Endothelial cell of umbilical vein (primary cell): ENCODE measurements around the gene IL17REL. TPM values are rescaled to one million over a fixed set of nuclear protein-coding genes. Genes with fewer than 3 reads are reported as not detected.

Source experiments
- BruUV-seq: library from RNA; stranded (reverse); fragments of 400-500 nt; replicated peaks from 2 replicates; lab custom pipeline; 2021; lab: Mats Ljungman, UMichigan
- CTCF ChIA-PET: fragments of 300-600, 350-600 bp; sonication (Branson Sonifier 250); formaldehyde crosslinking; loops from one replicate; lab custom pipeline; 2021; ENCODE audit warnings: antibody characterized with exemption, inconsistent platforms; lab: Charles Lee
- POLR2A ChIA-PET: fragments of 300-600, 350-600 bp; sonication (Branson Sonifier 250); formaldehyde crosslinking; loops from one replicate; lab custom pipeline; 2021; ENCODE audit warnings: antibody characterized with exemption, inconsistent platforms; lab: Charles Lee
- DNase-seq: peaks from one replicate; pipeline ENCODE4 v3.0.0-alpha.2; 2011; ENCODE audit warnings: low read depth, low spot score
- FAIRE-seq: peaks from 2 replicates; lab custom pipeline; 2011; peaks lifted over from hg19 to GRCh38; lab: Jason Lieb, UNC
- H2AFZ ChIP-seq: 2 replicates; pipeline ENCODE4 v1.6.0; 2012; ENCODE audit warnings: low read depth, low read length, control low read depth, inconsistent platforms
- H3K27ac ChIP-seq: 2 replicates; pipeline ENCODE4 v1.5.1; 2011; ENCODE audit warnings: low read depth, mild to moderate bottlenecking, control low read depth, low read length, moderate library complexity; ENCODE audit not compliant: insufficient read depth
- H3K27me3 ChIP-seq, 2 experiments: 2 replicates each; pipeline versions ENCODE4 v1.6.0 to v1.6.1; 2011; ENCODE audit warnings: low read length in 2 of 2, mixed read lengths in 1 of 2; ENCODE audit not compliant: control insufficient read depth in 2 of 2, insufficient read depth in 2 of 2
- H3K36me3 ChIP-seq, 2 experiments: 2 replicates in 1 of 2; 3 replicates in 1 of 2; pipeline ENCODE4 v1.5.1; 2011; ENCODE audit warnings: low read length in 2 of 2, mild to moderate bottlenecking in 1 of 2, moderate library complexity in 1 of 2; ENCODE audit not compliant: control insufficient read depth in 2 of 2, insufficient read depth in 2 of 2; ENCODE audit errors: extremely low read depth in 1 of 2
- H3K4me1 ChIP-seq: 3 replicates; pipeline ENCODE4 v1.5.1; 2011; ENCODE audit warnings: mild to moderate bottlenecking, low read length; ENCODE audit not compliant: control insufficient read depth, insufficient read depth; ENCODE audit errors: extremely low read depth
- H3K4me2 ChIP-seq: 2 replicates; pipeline ENCODE4 v1.6.1; 2011; ENCODE audit warnings: low read length, control low read depth, mixed read lengths; ENCODE audit not compliant: insufficient read depth
- H3K4me3 ChIP-seq, 3 experiments: fragments of 200-600 bp in 1 of 3; sonication (generic), shearing (Covaris generic) in 1 of 3; replicated peaks in 1 of 3; 2 replicates each; pipeline ENCODE4 v1.5.1; 2011 to 2016; ENCODE audit warnings: control low read depth in 3 of 3, low read length in 3 of 3, mild to moderate bottlenecking in 2 of 3, inconsistent platforms in 1 of 3, low read depth in 1 of 3, moderate library complexity in 1 of 3; ENCODE audit not compliant: insufficient read depth in 1 of 3
- H3K79me2 ChIP-seq: 2 replicates; pipeline ENCODE4 v1.6.0; 2012; ENCODE audit warnings: low read length, inconsistent platforms; ENCODE audit not compliant: control insufficient read depth, insufficient read depth
- H3K9ac ChIP-seq: replicated peaks from 2 replicates; pipeline ENCODE3; 2011; ENCODE audit warnings: low read length, control low read depth; ENCODE audit not compliant: insufficient read depth; ENCODE audit errors: extremely low read depth
- H3K9me1 ChIP-seq: replicated peaks from 3 replicates; pipeline ENCODE4 v1.6.0; 2011; ENCODE audit warnings: mild to moderate bottlenecking, low read length; ENCODE audit not compliant: control insufficient read depth, insufficient read depth; ENCODE audit errors: extremely low read depth
- H3K9me3 ChIP-seq: replicated peaks from 2 replicates; pipeline ENCODE4 v1.5.1; 2012; ENCODE audit warnings: low read length, inconsistent platforms; ENCODE audit not compliant: control insufficient read depth, insufficient read depth
- H4K20me1 ChIP-seq: replicated peaks from 2 replicates; pipeline ENCODE3; 2011; ENCODE audit warnings: mild to moderate bottlenecking, low read length; ENCODE audit not compliant: control insufficient read depth, insufficient read depth; ENCODE audit errors: extremely low read depth
- CTCF ChIP-seq, 2 donors: IDR thresholded peaks; 1 replicate in 1 of 2; 2 replicates in 1 of 2; pipeline ENCODE4 v1.5.1; 2011; ENCODE audit warnings: low read length in 2 of 2, mild to moderate bottlenecking in 2 of 2, moderate library complexity in 2 of 2, control low read depth in 1 of 2, inconsistent platforms in 1 of 2, low read depth in 1 of 2; ENCODE audit not compliant: insufficient read depth in 1 of 2; ENCODE audit errors: extremely low read depth in 1 of 2
- EZH2 ChIP-seq: IDR thresholded peaks from 2 replicates; pipeline ENCODE4 v1.6.1; 2012; ENCODE audit warnings: borderline replicate concordance, low read depth, mild to moderate bottlenecking, moderate library complexity, low read length, inconsistent platforms; ENCODE audit not compliant: severe bottlenecking
- FOS ChIP-seq: IDR thresholded peaks from 2 replicates; pipeline ENCODE4 v1.6.1; 2011; ENCODE audit warnings: mild to moderate bottlenecking, low read length, moderate library complexity, borderline replicate concordance; ENCODE audit not compliant: insufficient read depth
- GATA2 ChIP-seq: IDR thresholded peaks from 2 replicates; pipeline ENCODE4 v1.7.0; 2011; ENCODE audit warnings: low read depth, mild to moderate bottlenecking, moderate library complexity, mixed read lengths, low read length; ENCODE audit not compliant: insufficient read length, insufficient read depth
- JUN ChIP-seq: IDR thresholded peaks from 2 replicates; pipeline ENCODE4 v1.6.1; 2011; ENCODE audit warnings: borderline replicate concordance, low read depth; ENCODE audit not compliant: insufficient read length, insufficient read depth
- MAX ChIP-seq: IDR thresholded peaks from 2 replicates; pipeline ENCODE4 v1.6.1; 2011; ENCODE audit not compliant: insufficient read depth, insufficient read length
- MYC ChIP-seq: IDR thresholded peaks from one replicate; pipeline ENCODE4 v1.6.1; 2011; ENCODE audit warnings: mild to moderate bottlenecking, low read depth, low read length
- POLR2A ChIP-seq: IDR thresholded peaks from 2 replicates; pipeline ENCODE4 v1.6.1; 2012; ENCODE audit warnings: low read depth, mild to moderate bottlenecking, control low read depth, low read length
- POLR2AphosphoS5 ChIP-seq: IDR thresholded peaks from 2 replicates; pipeline ENCODE4 v1.6.1; 2012; ENCODE audit warnings: low read depth, mild to moderate bottlenecking, control low read depth, low read length, moderate library complexity; ENCODE audit not compliant: insufficient read depth
- dilution Hi-C: fragments of 300-500 bp; cut with MboI; formaldehyde crosslinking; loops from one replicate; pipeline ENCODE4 v1.15.0; 2019; ENCODE audit warnings: low sequenced_read_pairs; ENCODE audit not compliant: extremely low pct_ligation_motif_present
- intact Hi-C: fragments of 100-400 bp; cut with micrococcal nuclease; formaldehyde crosslinking; loops from one replicate; pipeline ENCODE4 v1.10.0; 2022
- polyA plus RNA-seq, 4 experiments: library from polyadenylated mRNA; depleted of rRNA in 3 of 4; stranded (reverse) in 3 of 4; unstranded in 1 of 4; fragments of >200 nt; gene quantifications; 2 replicates each; pipeline versions ENCODE4 v1.2.1 to v1.2.3, GENCODE V29; 2011 to 2012; ENCODE audit warnings: missing spikeins in 1 of 4
- total RNA-seq: library from RNA; stranded (reverse); gene quantifications from 2 replicates; pipeline ENCODE4 v1.2.3, GENCODE V29; 2021

Gene IL17REL
- total and polyA plus RNA-seq, 2 donors (not counting 3 experiments of a cell fraction or from before 2014, with no cell fraction given), result 0.06 to 0.15 TPM

- no peak overlapping the region for H3K27ac ChIP-seq
- no peaks in the 10 kb centered on the region for H3K27me3 ChIP-seq
- no peaks in the 10 kb centered on the region for H3K36me3 ChIP-seq
- DNase-seq (no peak), FAIRE-seq (no peak)
- H2AFZ ChIP-seq, result no peak overlapping the region
- no peaks in the 10 kb centered on the region for H3K79me2 ChIP-seq
- no peak overlapping the region for H3K4me3 ChIP-seq
- no peaks in the 10 kb centered on the region for H3K9me1 ChIP-seq
- intact Hi-C loops (no loop called here), dilution Hi-C loops (no loop called here)
- no peaks in the 10 kb centered on the region for H4K20me1 ChIP-seq
- BruUV-seq, result no TSS peak
- ChIA-PET CTCF (interaction anchor here (4.7 kb wide), 1 partner anchor 34 kb away, joined by 50 read pairs; no protein-coding TSS in a partner anchor), POLR2A (no interaction called here)
- TF ChIP-seq FOS (no peak), MAX (no peak), MYC (no peak), POLR2AphosphoS5 (no peak), JUN (no peak), POLR2A (no peak)
- no peak overlapping the region for H3K4me2 ChIP-seq
- no peaks in the 10 kb centered on the region for H3K9me3 ChIP-seq
- H3K9ac ChIP-seq, result no peak overlapping the region
- H3K4me1 ChIP-seq, result no peaks in the 10 kb centered on the region
These were observed 15.9 kb downstream of the IL17REL start for GRCh38 chr22:49996518-49997250.

- H3K4me3 ChIP-seq, result no peak overlapping the region
- H2AFZ ChIP-seq, result no peak overlapping the region
- H3K27me3 ChIP-seq, result no peaks in the 10 kb centered on the region
- no peaks in the 10 kb centered on the region for H3K36me3 ChIP-seq
- DNase-seq (no peak), FAIRE-seq (no peak)
- POLR2A ChIA-PET, result no interaction called here
- no peaks in the 10 kb centered on the region for H3K9me1 ChIP-seq
- no peak overlapping the region for H3K27ac ChIP-seq
- no TSS peak for BruUV-seq
- TF ChIP-seq MYC, result no peak
- no peak for TF ChIP-seq MAX
- TF ChIP-seq CTCF (IDR thresholded peaks at IDR 0.05; ENCODE audit: extremely low read depth in 1 of 2, insufficient read depth in 1 of 2, low read depth in 1 of 2, low read length in 2 of 2), result no peak
- no peak for TF ChIP-seq EZH2
- TF ChIP-seq GATA2, result no peak
- no peak for TF ChIP-seq POLR2AphosphoS5
- no peak for TF ChIP-seq FOS
- no peak for TF ChIP-seq JUN
- TF ChIP-seq POLR2A, result no peak
- H3K9ac ChIP-seq, result no peak overlapping the region
- no peaks in the 10 kb centered on the region for H3K4me1 ChIP-seq
- CTCF ChIA-PET, result interaction anchor here (0.8 to 4.7 kb wide), 2 partner anchors 34 to 65 kb away, joined by 3 to 50 read pairs; no protein-coding TSS in a partner anchor
- dilution Hi-C loops (no loop called here), intact Hi-C loops (no loop called here)
- H3K9me3 ChIP-seq, result no peaks in the 10 kb centered on the region
- no peaks in the 10 kb centered on the region for H3K79me2 ChIP-seq
- no peak overlapping the region for H3K4me2 ChIP-seq
- H4K20me1 ChIP-seq, result no peaks in the 10 kb centered on the region
These were observed 16.4 kb downstream of the IL17REL start for GRCh38 chr22:49996119-49996517.
